G401 (cell line): ENCODE results near the gene PON2. TPM values are rescaled to one million over a fixed set of nuclear protein-coding genes. Genes with fewer than 3 reads are reported as not detected.

Experiments used
- DNase-seq: peaks from one replicate; pipeline ENCODE4 v3.0.0-alpha.2; 2015; ENCODE audit warnings: low spot score
- in situ Hi-C: cut with HindIII; loops from 2 replicates; pipeline ENCODE4 v1.10.0; 2016; ENCODE audit warnings: low sequenced_read_pairs, mixed read lengths
- total RNA-seq: library from RNA; depleted of rRNA; stranded (reverse); fragments of >200 nt; shearing (Covaris generic); gene quantifications from 2 replicates; pipeline ENCODE4 v1.2.3, GENCODE V29; 2014; rRNA removed

PON2 gene
- total RNA-seq, 1 experiment from 2014 or later: 37.9 TPM

GRCh38 chr7:95367606-95368005 lies 67.2 kb downstream of the PON2 start:
- DNase-seq: no peak
- in situ Hi-C loops: no loop called here

DNA sequence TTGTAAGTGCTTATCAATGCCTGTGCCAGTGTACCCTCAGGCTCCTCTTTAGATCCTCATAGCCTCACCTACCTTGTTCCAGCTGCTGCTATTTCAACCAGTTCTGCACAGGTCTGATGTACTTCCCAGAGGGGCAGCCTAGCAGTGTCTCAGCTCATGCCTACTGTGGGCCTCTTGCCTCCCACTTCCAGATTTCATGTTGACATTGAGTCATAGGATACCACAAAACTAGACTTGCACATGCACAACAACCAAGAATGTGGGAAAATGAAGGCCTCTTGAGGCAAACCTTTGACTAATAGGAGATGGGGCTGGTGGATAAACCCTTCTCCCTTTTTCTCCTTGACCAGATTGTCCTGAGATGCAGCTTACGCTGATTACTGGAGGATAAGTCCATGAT lies 69.7 kb downstream of the PON2 start:
- DNase-seq: no peak
- in situ Hi-C loops: no loop called here

DNA sequence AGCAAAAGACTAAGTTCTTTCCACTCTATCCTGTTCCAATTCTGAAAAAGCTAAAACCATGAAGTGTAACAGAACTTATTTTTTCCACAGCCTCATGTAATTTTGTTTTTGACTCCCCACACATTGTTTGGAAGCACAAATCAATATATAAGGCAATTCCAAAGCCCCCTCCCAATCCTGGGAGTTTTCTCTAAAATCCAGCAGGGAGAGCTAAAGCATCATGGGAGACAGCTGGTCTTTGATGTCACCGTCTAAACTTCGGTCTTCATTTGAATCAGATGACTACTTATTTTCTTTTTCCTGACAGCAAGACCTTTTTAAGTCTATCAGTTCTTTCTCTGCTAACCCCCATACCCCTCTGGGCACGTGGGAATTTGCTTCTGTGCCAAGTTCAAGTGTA lies 77.2 kb downstream of the PON2 start:
- DNase-seq: no peak
- in situ Hi-C loops: no loop called here

Other genes with a start within 250 kb of the PON2 start
- gene PON1, start 110.5 kb downstream of the PON2 start, total RNA-seq: not detected in 2 replicates
- not detected in 2 replicates for gene PON3, start 38.7 kb downstream of the PON2 start, total RNA-seq
- not detected in 2 replicates for gene ASB4, start 50.9 kb upstream of the PON2 start, total RNA-seq
- not detected in 2 replicates for gene PDK4, start 161.5 kb upstream of the PON2 start, total RNA-seq